ENCODE data around the gene SLC39A6.
"Not testable (repeated sequence)": the region's sequence is repeated elsewhere in the genome, so short reads cannot be mapped to it uniquely, and the experiment has no call there.

SLC39A6 gene

DNA sequence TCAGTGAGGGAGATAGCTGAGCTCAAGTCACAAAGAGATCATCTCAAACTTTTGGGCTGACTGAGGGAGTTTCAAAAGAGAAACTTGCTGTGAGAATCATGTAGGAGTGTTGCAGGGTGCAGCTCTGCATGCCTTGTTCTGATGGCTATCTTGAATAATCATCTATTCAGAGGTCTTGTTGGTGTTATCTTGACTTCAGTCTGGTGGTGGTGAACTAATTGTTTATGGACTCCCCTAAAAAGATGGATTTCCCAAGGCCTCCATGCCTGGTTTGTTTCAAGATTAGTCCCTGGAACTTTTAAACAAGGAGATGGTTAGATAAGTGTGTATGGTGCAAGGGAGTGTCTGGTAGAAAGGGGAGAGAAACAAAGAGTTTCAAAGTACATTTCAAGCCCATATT is 29.8 kb downstream of the SLC39A6 start:
- no peak for DNase-seq (ENCODE audit: low read depth)

DNA sequence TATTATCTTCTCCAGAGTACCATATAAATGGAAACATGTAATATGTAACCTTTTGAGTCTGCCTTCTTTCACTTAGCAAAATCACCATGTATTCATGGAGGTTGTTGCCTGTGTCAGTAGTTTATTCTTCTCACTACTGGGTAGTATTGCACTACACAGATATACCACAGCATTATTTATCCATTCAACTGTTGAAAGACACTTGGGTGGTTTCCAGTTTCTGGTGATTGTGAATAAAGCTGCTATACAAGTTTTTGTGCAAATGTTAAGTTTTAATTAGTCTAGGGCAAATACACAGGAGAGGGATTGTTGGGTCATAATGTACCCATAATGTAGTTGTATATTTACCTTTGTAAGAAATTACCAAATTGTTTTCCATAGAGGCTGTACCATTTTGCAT is 32.2 kb downstream of the SLC39A6 start:
- no peak for DNase-seq (ENCODE audit: low read depth)

DNA sequence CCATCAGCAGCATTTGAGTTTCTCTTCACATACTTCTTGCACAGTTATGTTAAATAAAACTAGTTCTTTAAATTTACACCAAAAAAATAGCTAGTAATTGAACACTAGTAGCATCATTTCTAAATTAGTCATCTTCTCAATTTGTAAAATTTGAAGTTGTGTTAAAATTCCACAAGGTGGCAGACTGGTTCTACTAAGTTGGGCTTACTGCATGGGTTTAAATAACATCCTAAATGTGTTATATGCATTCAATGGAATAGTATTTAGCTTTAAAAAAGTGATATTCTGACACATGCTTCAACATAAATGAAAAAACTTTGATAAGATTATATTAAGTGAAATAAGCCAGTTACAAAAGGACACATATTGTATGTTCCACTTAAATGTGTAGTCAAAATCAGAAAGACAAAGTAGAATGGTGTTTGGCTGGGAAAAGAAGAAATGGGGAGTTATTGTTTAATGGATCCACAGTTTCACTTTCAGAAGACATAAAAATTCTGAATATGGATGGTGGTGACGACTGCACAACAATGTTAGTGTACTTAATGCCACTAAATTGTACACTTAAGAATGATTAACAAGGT is 33.1 kb downstream of the SLC39A6 start:
- DNase-seq (ENCODE audit: low read depth): peak; percentile 13

DNA sequence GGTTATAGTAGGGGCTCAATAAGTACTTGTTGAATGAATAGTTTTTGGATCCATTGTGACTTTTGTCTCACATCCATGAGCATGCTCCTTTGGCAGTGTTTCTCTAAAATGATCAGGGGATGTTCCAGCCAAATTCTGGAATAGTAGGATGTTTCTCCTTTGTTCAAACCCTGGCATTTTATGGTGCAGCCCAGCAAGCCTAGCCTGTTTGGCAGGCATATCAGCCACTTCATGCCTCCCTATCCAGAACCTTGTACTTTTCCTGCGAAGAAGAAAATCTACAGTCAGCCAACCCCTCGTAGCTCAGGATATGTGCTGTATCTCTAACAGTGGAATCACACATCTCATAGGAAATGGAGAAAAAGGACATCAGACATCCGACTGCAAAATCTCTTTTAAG is 34.7 kb downstream of the SLC39A6 start:
- DNase-seq (ENCODE audit: low read depth): no peak

DNA sequence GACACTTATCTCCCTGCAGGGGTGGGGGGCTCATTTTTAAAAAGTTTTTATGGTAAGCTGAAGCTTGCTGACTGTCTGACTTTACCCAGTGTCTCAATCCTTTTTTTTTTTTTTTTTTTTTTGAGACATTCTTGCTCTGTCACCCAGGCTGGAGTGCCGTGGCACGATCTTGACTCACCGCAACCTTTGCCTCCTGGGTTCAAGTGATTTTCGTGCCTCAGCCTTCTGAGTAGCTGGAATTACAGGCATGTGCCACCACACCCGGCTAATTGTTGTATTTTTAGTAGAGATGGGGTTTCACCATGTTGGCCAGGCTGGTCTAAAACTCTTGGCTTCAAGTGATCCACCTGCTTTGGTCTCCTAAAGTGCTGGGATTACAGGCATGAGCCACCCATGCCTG is 37.0 kb downstream of the SLC39A6 start:
- not testable (repeated sequence) for DNase-seq (ENCODE audit: low read depth)

DNA sequence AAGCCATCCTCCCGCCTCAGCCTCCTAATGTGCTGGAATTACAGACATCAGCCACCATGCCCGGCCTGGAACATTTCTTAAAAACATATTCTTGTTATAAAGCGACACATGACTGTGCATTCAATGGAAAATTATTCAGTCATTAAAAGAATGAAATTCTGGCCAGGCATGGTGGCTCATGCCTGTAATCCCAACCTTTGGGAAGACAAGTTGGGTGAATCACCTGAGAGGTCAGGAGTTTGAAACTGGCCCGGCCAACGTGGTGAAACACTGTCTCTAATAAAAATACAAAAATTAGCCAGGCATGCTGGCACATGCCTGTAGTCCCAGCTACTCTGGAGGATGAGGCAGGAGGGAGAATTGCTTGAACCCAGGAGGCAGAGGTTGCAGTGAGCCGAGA is 40.1 kb downstream of the SLC39A6 start:
- no peak for DNase-seq (ENCODE audit: low read depth)

DNA sequence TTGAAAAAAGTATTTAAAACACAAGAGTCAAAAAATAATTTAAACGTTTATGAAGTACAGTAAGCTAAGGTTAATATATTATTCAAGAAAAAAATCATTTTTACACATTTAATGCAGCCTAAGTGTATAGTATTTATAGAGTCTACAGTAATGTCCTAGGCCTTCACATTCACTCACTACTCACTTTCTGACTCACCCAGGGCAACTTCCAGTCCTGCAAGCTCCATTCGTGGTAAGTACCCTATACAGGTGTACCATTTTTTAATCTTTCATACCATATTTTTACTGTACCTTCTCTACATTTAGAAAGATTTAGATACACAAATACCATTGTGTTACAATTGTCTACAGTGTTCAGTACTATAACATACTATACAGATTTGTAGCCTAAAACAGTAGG is 40.9 kb downstream of the SLC39A6 start:
- DNase-seq (ENCODE audit: low read depth): no peak

DNA sequence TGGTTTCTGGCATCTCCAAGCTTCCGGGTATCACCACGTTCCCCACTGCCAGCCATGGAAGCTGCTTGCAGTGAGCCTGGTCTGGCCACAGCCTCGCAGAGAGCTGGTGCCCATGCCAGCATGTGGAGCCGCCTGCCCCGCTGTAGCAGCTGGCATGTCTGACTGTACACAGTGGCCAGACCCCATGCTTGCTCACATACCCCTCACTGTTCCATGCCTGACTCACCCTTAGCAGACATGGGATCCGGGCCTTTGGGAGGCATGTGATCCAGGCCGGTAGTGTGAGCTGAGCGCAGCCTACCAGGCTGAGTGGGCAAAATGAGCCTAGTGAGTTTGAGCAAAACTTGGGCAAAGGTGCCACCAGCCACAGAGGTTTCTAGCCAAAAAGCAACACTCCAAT is 43.0 kb downstream of the SLC39A6 start:
- DNase-seq (ENCODE audit: low read depth): no peak

DNA sequence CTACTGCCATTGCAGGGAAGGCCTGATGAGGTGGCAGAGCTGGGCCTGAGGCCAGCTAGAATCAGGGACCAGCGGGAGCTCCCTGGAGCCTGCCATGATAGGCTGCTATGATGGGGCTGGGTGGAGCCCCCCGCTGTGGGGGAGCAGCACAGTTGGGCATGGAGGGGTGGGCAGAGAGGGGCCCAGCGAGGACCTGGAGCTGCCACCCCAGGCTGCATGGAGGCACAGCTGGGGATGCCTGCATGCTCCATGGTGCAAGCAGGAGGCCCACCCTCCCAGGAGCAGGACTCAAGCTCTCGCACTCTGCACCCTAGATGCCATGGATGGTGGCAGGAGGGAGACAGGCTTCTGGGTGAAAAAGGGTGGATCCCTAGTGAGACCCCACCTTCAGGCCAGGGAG is 43.9 kb downstream of the SLC39A6 start:
- no peak for DNase-seq (ENCODE audit: low read depth)

DNA sequence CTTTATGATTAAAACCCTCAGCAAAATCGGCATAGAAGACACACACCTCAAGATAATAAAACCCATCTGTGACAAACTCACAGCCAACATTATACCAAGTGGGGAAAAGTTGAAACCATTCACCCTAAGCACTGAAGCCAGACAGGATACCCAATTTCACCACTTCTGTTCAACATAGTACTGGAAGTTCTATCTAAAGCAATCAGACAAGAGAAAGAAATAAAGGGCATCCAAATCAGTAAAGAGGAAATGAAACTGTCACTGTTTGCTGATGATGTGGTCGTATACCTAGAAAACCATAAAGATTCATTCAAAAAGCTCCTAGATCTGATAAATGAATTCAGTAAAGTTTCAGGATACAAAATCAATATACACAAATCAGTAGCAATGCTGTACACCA is 45.4 kb downstream of the SLC39A6 start:
- DNase-seq (ENCODE audit: low read depth): no peak

DNA sequence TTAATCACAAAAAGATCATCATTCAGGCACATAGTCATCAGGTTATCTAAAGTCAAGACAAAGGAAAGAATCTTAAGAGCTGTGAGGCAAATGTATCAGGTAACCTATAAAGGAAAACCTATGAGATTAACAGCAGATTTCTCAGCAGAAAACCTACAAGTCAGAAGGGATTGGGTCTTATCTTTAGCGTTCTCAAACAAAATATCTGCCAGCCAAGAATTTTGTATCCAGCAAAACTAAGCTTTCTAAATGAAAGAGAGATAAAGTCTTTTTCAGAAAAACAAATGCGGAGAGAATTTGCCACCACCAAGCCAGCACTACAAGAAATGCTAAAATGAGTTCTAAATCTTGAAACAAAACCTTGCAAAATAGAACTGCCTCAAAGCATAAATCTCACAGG is 48.0 kb downstream of the SLC39A6 start:
- DNase-seq (ENCODE audit: low read depth): not testable (repeated sequence)

DNA sequence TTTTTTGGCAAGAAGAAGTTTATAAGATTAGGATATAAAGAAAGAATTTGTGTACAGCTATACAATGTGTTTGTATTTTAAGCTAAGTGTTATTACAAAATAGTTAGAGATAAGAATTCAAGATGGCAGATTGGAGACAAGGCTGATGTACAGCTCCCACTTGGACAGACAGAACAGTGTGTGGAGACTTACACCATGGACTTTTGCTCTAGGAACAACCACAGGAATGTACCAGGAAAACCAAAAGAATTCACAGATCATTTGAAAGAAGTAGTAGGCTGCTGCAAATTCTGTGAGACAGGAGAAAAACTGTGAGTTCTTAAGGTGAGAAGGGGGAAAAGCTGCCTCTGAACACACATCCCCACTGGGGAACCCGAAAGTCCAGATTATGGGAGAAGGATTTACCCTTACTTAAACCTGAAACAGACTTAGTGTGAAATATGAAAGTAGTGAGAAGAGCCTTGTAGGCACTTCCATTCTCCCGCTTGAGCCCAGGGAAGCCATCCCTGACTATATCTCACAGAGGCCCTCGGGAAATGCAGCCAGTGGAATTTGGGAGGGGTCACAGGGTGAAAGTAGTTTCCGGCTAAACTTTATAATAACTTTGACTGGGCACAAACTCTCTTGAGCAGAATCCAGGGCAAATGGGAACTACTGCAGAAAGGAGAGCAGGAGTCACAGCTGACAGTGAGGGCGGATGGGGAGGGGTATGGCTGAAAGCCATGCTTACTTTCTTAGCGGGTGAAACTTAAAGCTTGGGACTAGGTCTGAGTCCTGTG is 50.2 kb downstream of the SLC39A6 start:
- no peak for DNase-seq (ENCODE audit: low read depth)

DNA sequence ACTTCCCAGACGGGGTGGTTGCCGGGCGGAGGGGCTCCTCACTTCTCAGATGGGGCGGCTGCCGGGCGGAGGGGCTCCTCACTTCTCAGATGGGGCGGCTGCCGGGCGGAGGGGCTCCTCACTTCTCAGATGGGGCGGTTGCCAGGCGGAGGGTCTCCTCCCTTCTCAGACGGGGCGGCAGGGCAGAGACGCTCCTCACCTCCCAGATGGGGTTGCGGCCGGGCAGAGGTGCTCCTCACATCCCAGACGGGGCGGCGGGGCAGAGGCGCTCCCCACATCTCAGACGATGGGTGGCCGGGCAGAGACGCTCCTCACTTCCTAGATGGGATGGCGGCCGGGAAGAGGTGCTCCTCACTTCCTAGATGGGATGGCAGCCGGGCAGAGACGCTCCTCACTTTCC is 51.4 kb downstream of the SLC39A6 start:
- not testable (repeated sequence) for DNase-seq (ENCODE audit: low read depth)

DNA sequence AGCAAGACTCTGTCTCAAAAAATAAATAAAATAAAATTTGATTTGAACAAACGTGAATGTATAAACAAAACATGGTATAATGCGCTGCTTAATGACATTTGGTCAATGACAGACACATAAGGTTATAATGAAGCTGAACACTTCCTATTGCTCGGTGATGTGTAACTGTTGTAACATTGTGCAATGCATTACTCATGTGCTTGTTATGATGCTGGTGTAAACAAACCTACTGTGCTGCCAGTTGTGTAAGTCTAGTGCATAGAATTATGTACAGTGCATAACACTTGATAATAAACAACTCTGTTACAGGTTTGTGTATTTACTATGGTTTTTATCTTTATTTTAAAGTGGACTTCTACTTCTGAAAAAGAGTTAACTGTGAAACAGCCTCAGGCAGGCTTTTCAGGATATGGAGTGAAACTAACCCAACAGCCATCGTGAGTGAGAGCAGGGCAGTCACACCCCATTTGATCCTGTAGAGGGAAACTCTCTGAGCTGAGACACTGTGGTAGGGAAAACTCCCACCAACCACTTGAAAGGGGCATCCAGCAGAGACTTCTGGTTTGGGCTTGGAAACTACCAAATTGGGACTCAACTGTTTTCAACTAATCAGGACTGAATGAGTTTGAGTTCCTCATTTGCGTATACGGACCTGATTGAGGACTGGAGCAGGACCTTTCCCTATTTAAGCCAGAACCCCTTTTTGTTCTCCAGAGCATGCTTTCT is 53.1 kb downstream of the SLC39A6 start:
- DNase-seq (ENCODE audit: low read depth): peak; percentile 35

DNA sequence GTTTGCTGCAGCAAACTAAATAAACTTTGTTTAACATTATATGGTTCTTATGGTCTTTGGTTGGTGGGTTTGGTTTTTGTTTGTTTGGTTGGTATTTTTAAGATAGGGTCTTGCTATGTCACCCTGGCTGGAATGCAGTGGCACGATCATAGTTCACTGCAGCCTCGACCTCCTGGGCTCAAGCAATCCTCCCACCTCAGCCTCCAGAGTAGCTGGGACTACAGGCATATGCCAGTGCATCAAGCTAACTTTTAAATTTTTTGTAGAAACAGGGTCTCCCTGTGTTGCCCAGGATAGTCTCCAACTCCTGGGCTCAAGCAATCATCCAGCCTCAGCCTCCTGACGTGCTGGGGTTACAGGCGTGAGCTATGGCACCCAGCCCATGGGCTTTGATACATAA is 54.7 kb downstream of the SLC39A6 start:
- DNase-seq (ENCODE audit: low read depth): no peak

DNA sequence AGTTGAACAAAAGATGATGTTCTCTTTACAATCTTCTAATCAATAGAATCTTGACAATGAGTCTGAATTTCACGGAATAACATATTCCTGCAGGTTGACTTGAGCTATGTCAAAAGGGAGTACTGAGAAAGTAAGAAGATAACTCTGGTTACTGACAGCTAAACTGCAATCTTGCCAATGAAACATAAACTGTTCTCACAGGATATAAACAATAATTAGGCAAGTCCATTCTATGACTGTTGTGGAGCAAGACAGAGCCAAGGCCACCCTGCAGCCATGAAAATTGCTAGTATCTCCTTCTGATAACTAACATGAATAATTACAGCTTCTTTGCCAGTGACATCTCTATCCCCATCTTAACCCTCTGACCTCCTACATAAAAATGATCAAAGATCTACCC is 55.5 kb downstream of the SLC39A6 start:
- no peak for DNase-seq (ENCODE audit: low read depth)

DNA sequence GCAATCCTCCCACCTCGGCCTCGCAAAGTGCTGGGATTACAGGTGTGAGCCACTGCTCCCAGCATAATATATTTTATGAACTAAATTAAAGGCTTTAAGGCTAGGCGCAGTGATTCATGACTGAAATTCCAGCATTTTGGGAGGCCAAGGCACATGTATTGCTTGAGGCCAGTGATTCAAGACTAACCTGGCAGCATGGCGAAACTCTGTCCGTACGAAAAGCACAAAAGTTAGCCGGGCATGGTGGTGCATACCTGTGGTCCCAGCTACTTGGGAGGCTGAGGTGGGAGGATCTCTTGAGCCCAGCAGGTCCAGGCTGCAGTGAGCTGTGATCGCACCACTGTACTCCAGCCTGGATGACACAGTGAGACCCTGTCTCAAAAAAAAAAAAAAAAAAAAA is 56.7 kb downstream of the SLC39A6 start:
- DNase-seq (ENCODE audit: low read depth): not testable (repeated sequence)

DNA sequence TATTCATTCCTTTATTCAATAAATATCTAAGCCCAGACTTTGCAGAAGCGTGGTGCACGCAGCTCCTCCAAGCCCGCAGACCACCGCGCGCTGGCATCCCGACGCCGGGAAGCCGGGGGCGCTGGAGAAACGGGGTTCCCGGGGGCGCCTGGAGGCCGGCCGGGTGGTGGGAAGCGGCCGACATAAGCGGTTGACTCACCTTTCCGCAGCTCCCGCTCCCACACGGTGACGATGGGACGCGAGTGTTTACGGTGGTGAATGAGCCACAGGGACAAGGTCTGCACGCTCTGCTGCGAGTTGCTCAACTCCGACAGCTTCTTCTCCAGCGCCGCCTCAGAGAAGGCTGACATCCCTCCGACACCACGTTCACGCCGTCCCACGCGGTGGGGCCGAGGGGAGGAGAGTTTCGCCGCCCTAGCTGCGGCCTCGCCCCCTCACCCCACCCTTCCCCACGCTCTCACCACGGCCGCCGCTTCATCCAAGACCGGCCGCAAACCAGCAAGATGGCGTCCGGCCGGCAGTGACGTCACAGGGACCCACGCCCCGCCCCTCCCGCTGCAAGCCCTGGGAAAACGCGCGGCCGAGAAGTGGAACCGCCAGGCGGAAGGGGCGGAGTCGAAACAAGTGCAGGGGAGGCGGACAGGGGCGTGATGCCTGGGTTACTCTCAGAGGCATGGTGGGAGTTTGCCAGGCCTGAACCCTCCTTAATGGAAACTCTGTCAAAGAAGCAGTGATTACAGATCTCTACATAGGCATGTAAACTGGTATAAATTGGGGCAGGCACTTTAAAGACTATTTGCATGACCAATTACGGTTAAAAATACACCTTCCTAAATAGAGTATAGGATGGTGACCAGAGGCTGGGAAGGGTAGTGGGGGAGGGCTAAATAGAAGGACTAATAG is 61.8 kb downstream of the SLC39A6 start, which contains the start of gene RPRD1A:
Gene RPRD1A, minus strand, starts transcription at position 505 of the 903 bp plus-strand sequence. Its CDS starts 155 bp downstream, at position 350.
- DNase-seq (ENCODE audit: low read depth): peak; percentile 58

DNA sequence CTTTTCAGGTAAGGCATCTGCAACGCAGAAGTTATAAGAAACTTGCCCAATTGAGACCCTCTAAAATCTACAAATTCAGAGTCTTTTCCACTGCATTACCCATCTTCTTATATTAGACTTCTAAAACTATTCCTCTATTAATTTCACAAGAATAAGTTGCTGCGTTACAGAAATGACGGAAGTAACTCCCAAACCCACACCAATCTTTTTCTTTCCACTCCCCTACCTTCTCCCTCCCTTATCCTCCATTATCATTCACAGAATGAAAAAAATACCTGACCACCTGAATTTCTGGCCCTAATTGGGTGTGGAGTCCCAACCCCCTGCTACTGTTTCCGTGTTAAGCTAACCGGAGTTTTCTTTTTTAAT is 62.5 kb downstream of the SLC39A6 start:
- DNase-seq (ENCODE audit: low read depth): no peak

DNA sequence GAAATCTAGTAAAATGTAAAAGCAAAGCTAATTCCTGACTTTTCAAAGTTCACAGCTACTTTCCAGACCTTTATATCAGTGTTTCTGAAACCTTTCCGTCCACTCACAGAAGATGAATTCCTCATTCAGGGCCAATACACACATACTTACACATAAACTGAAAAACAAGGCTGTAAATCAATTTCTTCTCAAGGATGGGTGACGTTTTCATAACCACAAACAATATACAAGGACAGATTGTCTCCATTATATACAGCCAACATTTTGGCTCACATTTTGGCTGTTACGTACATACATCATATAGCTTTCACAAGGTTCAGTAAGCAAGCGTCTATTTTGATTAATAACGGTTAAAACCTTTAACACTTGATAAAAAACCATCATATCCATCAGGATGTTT is 63.1 kb downstream of the SLC39A6 start:
- no peak for DNase-seq (ENCODE audit: low read depth)

DNA sequence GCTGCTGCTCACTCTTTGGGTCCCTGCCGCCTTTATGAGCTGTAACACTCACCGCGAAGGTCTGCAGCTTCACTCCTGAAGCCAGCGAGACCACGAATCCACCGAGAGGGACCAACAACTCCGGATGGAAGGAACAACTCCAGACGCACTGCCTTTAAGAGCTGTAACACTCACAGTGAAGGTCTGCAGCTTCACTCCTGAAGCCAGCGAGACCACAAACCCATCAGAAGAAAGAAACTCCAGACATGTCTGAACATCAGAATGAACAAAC is 64.4 kb downstream of the SLC39A6 start:
- DNase-seq (ENCODE audit: low read depth): not testable (repeated sequence)

DNA sequence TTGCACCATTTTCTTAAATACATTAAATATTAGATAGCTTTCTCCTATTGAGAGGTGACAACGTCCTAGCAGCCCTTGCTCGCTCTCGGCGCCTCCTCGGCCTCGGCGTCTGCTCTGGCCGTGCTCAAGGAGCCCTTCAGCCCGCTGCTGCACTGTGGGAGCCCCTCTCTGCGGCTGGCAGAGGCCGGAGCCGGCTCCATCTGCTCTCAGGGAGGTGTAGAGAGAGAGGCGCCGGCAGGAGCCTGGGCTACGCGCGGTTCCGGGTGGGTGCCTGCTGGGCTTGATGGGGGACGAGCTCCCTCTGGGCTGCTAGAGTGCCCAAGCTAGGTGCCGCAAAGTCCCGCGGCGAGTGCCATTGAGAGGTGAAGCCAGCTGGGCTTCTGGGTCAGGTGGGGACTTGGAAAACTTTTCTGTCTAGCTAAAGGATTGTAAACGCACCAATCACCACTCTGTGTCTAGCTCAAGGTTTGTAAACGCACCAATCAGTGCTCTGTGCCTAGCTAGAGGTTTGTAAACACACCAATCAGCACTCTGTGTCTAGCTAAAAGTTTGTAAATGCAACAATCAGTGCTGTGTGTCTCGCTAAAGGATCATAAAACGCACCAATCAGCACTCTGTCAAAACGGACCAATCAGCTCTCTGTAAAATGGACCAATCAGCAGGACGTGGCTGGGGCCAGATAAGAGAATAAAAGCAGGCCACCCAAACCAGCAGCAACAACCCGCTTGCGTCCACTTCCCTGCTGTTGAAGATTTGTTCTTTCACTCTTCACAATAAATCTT is 64.9 kb downstream of the SLC39A6 start:
- no peak for DNase-seq (ENCODE audit: low read depth)

All from HS-5 (cell line).